ENCODE results near the gene TBR1. TPM values are rescaled to one million over a fixed set of nuclear protein-coding genes. Genes with fewer than 3 reads are reported as not detected.

Gene TBR1
- total RNA-seq, 1 donor from 2014 or later = 0.08 TPM

DNA sequence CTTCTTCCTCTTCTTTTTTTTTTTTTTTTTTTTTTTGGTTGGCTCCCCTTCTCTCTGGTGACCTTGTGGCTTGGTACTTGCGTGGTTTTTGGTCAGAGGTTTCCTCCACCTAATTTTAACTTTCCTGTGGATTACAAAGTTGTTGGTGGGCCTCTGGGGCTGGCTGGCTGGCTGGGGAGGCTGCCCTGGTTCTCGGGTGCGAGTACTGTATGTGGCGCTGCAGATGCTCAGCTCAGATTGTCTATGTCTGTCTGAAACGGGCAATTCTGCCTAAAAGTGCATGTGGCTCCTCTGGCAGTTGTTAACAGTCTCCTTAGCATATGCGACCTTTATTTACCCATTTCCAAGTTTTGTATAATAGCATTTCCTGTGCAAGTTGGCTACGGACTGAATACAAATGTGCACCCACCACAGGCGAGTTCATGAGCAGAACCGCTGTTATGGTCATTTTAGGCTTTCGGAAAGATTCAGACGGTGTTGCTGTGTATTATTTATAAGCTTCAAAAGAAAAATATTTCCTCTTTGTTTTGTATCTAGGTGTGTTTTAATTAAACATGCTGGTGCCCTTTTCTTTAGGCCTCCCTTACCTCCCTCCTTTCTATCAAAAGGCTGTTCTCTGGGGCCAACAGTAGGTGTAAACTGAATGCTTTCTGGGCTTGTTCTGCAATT lies 4.4 kb downstream of the TBR1 start:
- Histone ChIP-seq H3K27me3 (ENCODE audit: control insufficient read depth, insufficient read depth, low read length) (peaks cover 83% of the 10 kb centered on the region), H3K4me3 (ENCODE audit: low read depth, low read length) (no peak overlapping the region), H3K36me3 (ENCODE audit: control insufficient read depth, insufficient read depth, low read length) (no peaks in the 10 kb centered on the region)
- DNase-seq (ENCODE audit: low read depth) = no peak
- TF ChIP-seq, protein P1, sequence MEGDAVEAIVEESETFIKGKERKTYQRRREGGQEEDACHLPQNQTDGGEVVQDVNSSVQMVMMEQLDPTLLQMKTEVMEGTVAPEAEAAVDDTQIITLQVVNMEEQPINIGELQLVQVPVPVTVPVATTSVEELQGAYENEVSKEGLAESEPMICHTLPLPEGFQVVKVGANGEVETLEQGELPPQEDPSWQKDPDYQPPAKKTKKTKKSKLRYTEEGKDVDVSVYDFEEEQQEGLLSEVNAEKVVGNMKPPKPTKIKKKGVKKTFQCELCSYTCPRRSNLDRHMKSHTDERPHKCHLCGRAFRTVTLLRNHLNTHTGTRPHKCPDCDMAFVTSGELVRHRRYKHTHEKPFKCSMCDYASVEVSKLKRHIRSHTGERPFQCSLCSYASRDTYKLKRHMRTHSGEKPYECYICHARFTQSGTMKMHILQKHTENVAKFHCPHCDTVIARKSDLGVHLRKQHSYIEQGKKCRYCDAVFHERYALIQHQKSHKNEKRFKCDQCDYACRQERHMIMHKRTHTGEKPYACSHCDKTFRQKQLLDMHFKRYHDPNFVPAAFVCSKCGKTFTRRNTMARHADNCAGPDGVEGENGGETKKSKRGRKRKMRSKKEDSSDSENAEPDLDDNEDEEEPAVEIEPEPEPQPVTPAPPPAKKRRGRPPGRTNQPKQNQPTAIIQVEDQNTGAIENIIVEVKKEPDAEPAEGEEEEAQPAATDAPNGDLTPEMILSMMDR (IDR thresholded peaks at IDR 0.05; ENCODE audit: insufficient read depth, low read length, poor library complexity, severe bottlenecking) = no peak

DNA sequence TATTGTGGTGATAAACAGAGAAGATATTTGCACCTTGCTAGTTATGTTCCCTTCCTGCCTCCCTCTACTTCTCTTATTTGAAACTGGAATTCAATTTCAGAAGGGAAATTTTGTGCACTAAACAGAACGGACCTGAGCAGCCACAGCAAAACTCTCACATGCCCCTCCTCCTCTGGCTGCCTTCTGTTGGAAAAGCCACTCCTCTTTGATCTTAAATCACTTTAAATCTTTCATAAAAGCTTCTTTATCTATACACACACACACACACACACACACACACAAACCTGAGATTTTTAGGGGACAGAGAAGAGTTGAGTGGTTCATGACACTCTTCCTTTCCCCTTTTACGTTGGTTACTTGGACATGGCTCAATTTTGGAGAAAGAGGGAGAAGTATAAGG lies 5.6 kb downstream of the TBR1 start:
- no peak overlapping the region for H3K4me3 ChIP-seq (ENCODE audit: low read depth, low read length)
- DNase-seq (ENCODE audit: low read depth) = no peak
- H3K27me3 ChIP-seq (ENCODE audit: control insufficient read depth, insufficient read depth, low read length) = peaks cover 82% of the 10 kb centered on the region
- TF ChIP-seq, protein P1 (IDR thresholded peaks at IDR 0.05; ENCODE audit: insufficient read depth, low read length, poor library complexity, severe bottlenecking) = no peak
- no peaks in the 10 kb centered on the region for H3K36me3 ChIP-seq (ENCODE audit: control insufficient read depth, insufficient read depth, low read length)

DNA sequence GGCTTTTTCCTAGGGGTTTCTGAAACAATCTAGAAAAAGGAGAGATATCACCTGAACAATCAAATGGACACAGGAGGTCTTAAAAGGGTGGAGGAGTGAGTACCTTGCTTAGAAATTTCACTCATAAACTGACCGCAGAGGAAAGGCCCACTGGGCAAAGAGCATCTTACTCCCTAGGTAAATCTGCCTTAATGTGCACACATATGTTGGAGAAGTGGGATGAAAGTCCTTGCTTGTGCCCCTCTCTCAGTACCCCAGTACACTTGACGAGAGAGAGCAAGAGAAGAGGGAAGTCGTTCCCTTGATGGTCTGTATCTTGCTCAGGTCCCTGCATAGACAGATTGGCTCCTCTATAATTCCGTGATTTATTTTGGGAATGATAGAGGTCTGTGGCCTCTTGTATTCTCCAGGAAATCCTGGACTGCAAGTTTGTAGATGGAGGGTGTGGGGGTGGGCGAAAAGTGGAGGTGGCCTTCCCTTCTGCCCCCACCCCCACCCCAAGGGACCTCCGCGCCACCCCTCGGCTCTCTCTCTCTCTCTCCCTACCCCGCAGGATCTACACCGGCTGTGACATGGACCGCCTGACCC lies 6.8 kb downstream of the TBR1 start:
- Histone ChIP-seq H3K27me3 (ENCODE audit: control insufficient read depth, insufficient read depth, low read length) (peaks cover 81% of the 10 kb centered on the region), H3K36me3 (ENCODE audit: control insufficient read depth, insufficient read depth, low read length) (no peaks in the 10 kb centered on the region), H3K4me3 (ENCODE audit: low read depth, low read length) (no peak overlapping the region)
- TF ChIP-seq, protein P1 (IDR thresholded peaks at IDR 0.05; ENCODE audit: insufficient read depth, low read length, poor library complexity, severe bottlenecking) = no peak
- no peak for DNase-seq (ENCODE audit: low read depth)

DNA sequence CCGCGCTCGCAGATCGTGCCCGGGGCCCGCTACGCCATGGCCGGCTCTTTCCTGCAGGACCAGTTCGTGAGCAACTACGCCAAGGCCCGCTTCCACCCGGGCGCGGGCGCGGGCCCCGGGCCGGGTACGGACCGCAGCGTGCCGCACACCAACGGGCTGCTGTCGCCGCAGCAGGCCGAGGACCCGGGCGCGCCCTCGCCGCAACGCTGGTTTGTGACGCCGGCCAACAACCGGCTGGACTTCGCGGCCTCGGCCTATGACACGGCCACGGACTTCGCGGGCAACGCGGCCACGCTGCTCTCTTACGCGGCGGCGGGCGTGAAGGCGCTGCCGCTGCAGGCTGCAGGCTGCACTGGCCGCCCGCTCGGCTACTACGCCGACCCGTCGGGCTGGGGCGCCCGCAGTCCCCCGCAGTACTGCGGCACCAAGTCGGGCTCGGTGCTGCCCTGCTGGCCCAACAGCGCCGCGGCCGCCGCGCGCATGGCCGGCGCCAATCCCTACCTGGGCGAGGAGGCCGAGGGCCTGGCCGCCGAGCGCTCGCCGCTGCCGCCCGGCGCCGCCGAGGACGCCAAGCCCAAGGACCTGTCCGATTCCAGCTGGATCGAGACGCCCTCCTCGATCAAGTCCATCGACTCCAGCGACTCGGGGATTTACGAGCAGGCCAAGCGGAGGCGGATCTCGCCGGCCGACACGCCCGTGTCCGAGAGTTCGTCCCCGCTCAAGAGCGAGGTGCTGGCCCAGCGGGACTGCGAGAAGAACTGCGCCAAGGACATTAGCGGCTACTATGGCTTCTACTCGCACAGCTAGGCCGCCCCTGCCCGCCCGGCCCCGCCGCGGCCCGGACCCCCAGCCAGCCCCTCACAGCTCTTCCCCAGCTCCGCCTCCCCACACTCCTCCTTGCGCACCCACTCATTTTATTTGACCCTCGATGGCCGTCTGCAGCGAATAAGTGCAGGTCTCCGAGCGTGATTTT lies 7.6 kb downstream of the TBR1 start:
- Histone ChIP-seq H3K27me3 (ENCODE audit: control insufficient read depth, insufficient read depth, low read length) (peaks cover 81% of the 10 kb centered on the region), H3K4me3 (ENCODE audit: low read depth, low read length) (no peak overlapping the region), H3K36me3 (ENCODE audit: control insufficient read depth, insufficient read depth, low read length) (no peaks in the 10 kb centered on the region)
- DNase-seq (ENCODE audit: low read depth) = no peak
- TF ChIP-seq, protein P1 (IDR thresholded peaks at IDR 0.05; ENCODE audit: insufficient read depth, low read length, poor library complexity, severe bottlenecking) = no peak

DNA sequence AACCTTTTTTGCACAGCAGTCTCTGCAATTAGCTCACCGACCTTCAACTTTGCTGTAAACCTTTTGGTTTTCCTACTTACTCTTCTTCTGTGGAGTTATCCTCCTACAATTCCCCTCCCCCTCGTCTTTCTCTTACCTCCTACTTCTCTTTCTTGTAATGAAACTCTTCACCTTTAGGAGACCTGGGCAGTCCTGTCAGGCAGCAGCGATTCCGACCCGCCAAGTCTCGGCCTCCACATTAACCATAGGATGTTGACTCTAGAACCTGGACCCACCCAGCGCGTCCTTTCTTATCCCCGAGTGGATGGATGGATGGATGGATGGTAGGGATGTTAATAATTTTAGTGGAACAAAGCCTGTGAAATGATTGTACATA lies 8.3 kb downstream of the TBR1 start:
- TF ChIP-seq, protein P1 (IDR thresholded peaks at IDR 0.05; ENCODE audit: insufficient read depth, low read length, poor library complexity, severe bottlenecking) = no peak
- Histone ChIP-seq H3K4me3 (ENCODE audit: low read depth, low read length) (no peak overlapping the region), H3K36me3 (ENCODE audit: control insufficient read depth, insufficient read depth, low read length) (no peaks in the 10 kb centered on the region), H3K27me3 (ENCODE audit: control insufficient read depth, insufficient read depth, low read length) (peaks cover 79% of the 10 kb centered on the region)
- DNase-seq (ENCODE audit: low read depth) = no peak

Measured in kidney epithelial cell (primary cell).